Fibroblast of the aortic adventitia (primary cell): ENCODE results near the gene CTBP2. TPM values are rescaled to one million over a fixed set of nuclear protein-coding genes. Genes with fewer than 3 reads are reported as not detected.
A peak's percentile ranks its signal among the peaks of the same experiment; 100 is the strongest.

Experiments used
- DNase-seq: peaks from one replicate; pipeline ENCODE4 v3.0.0-alpha.2; 2010; ENCODE audit warnings: low read depth
- H3K4me3 ChIP-seq: 2 replicates; pipeline ENCODE4 v1.5.1; 2011; ENCODE audit warnings: low read depth, mild to moderate bottlenecking, control low read depth, low read length, moderate library complexity
- total RNA-seq: library from RNA; depleted of rRNA; stranded (reverse); fragments of >200 nt; gene quantifications from 2 replicates; pipeline ENCODE4 v1.2.3, GENCODE V29; 2012; ENCODE audit warnings: low replicate concordance
- TF ChIP-seq, protein P1 (sequence below): IDR thresholded peaks from 2 replicates; pipeline ENCODE4 v1.5.1; 2011; ENCODE audit warnings: mild to moderate bottlenecking, low read length, control low read depth, inconsistent platforms; ENCODE audit not compliant: insufficient read depth

The CTBP2 gene
- total RNA-seq, 1 donor = 45.4 TPM

DNA sequence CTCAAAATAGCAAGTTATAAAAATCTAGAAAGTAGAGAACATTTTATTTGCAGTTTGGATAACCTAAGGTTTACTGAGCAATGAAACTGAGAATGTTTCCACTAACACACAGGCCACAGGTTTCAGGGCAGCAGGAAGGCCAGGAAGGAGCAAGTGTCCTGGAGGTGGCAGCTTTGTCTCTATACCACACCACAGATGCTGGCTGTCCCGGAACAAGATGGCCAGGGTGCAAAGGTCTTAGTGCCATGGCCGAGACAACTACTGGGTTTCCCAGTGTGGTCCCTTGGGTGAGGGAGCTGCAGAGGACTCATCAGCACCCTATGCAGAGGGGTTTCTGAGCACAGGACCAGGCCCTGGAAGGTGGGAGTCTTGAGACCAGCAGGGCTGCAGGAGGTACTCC lies 92.0 kb downstream of the CTBP2 start:
- no peak overlapping the region for H3K4me3 ChIP-seq
- DNase-seq = no peak
- TF ChIP-seq, protein P1, sequence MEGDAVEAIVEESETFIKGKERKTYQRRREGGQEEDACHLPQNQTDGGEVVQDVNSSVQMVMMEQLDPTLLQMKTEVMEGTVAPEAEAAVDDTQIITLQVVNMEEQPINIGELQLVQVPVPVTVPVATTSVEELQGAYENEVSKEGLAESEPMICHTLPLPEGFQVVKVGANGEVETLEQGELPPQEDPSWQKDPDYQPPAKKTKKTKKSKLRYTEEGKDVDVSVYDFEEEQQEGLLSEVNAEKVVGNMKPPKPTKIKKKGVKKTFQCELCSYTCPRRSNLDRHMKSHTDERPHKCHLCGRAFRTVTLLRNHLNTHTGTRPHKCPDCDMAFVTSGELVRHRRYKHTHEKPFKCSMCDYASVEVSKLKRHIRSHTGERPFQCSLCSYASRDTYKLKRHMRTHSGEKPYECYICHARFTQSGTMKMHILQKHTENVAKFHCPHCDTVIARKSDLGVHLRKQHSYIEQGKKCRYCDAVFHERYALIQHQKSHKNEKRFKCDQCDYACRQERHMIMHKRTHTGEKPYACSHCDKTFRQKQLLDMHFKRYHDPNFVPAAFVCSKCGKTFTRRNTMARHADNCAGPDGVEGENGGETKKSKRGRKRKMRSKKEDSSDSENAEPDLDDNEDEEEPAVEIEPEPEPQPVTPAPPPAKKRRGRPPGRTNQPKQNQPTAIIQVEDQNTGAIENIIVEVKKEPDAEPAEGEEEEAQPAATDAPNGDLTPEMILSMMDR = no peak

DNA sequence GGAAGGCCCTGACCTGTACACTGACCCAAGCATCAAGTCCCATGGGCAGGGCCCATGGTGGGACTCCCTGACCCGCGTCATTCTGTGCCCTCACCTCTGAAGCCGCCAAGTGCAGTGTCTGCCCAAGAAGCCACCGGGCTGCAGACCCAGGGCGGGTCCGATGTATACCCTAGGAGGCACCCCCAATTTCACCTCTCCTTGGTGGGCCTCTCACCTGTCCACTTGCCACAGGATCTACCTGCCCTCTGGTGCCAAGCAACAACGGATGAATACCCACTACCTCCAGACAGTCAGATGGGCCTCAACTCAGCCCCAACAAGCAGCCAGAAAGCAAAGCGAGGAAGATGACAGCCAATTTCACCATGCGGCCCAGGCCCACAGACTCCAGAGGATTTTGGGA lies 92.6 kb downstream of the CTBP2 start:
- no peak overlapping the region for H3K4me3 ChIP-seq
- DNase-seq = no peak
- TF ChIP-seq, protein P1 = no peak

- no peak overlapping the region for H3K4me3 ChIP-seq
- TF ChIP-seq, protein P1 = no peak
- no peak for DNase-seq
These were observed 93.5 kb downstream of the CTBP2 start for GRCh38 chr10:125066764-125067450.

- TF ChIP-seq, protein P1 = no peak
- no peak overlapping the region for H3K4me3 ChIP-seq
- DNase-seq = peak; percentile 73
These were observed 95.5 kb downstream of the CTBP2 start for GRCh38 chr10:125064681-125065492.

DNA sequence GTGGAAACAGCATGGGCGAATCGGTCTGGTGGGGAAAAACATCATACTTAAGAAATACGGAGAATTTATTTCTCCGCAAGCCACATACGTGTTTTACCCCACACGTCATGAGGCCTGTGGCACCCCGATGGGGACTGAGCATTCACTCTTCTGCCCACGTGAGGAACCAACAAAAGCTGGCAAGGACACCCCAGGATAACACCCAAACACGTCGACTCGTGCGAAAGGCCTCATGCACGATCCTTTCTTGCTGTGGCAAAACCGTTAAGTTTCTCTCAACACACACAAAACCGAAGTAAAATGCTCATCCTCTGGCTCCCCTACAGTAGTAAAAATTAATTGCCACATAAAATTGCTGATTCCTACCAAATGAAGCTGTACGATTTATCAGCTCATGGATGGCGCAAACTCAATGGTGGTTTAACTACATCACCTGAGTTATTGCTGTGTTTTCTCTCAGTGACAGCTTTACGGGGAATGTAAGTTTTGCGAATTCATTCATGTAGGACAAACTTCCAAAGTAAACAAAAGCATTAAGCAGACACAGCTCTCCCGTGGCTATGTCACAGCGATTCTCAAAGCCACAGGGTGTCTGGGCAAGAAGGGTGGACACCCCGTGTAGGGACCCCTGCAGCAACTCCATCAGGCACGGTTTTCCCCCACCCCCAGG lies 97.0 kb downstream of the CTBP2 start:
- DNase-seq = no peak
- TF ChIP-seq, protein P1 = no peak
- no peak overlapping the region for H3K4me3 ChIP-seq

DNA sequence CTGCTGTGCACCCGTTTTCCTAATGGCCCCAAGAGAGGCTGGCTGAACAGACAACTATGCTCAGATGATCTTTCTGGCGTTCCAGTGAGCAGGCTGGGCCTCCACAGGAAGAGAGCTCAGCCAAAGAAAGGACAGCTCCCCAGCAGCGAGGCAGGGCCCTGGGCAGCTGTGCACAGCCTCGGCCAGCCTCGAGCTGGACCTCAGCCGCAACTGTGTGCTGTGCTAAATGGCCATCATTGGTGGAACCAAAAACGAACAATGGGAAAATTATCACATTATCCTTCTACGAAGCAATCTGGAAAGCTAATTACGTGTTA lies 97.5 kb downstream of the CTBP2 start:
- TF ChIP-seq, protein P1 = no peak

More for the DNA sequence above, 97.5 kb downstream of the CTBP2 start:
- no peak for DNase-seq
- H3K4me3 ChIP-seq = no peak overlapping the region
